IgD-negative memory B cell (primary cell): ENCODE data around the gene ELL3. TPM values are rescaled to one million over a fixed set of nuclear protein-coding genes. Genes with fewer than 3 reads are reported as not detected.
"Not testable (repeated sequence)": the region's sequence is repeated elsewhere in the genome, so short reads cannot be mapped to it uniquely, and the experiment has no call there.

ENCODE experiments used
- H3K27ac Mint-ChIP-seq, 3 donors: one replicate each; pipeline ENCODE4 v1.8.0; 2020 to 2022; ENCODE audit warnings: mild to moderate bottlenecking in 3 of 3, mixed read lengths in 3 of 3, moderate library complexity in 1 of 3
- H3K27me3 Mint-ChIP-seq: one replicate; pipeline ENCODE4 v1.8.0; 2021; ENCODE audit warnings: mixed read lengths
- H3K36me3 Mint-ChIP-seq: one replicate; pipeline ENCODE4 v1.8.0; 2020; ENCODE audit warnings: mild to moderate bottlenecking, mixed read lengths
- H3K4me1 Mint-ChIP-seq, 3 donors: one replicate each; pipeline ENCODE4 v1.8.0; 2020 to 2022; ENCODE audit warnings: mixed read lengths in 3 of 3, mild to moderate bottlenecking in 1 of 3
- H3K4me3 Mint-ChIP-seq, 4 donors: one replicate each; pipeline ENCODE4 v1.8.0; 2020 to 2022; ENCODE audit warnings: mild to moderate bottlenecking in 4 of 4, mixed read lengths in 4 of 4, moderate library complexity in 3 of 4
- H3K9me3 Mint-ChIP-seq, 3 donors: one replicate each; pipeline ENCODE4 v1.8.0; 2020 to 2021; ENCODE audit warnings: mixed read lengths in 3 of 3, mild to moderate bottlenecking in 1 of 3
- polyA plus RNA-seq: library from polyadenylated mRNA; unstranded; fragments of 300-500 nt; fragmentation: Illumina TruSeq; gene quantifications from one replicate; pipeline ENCODE4 v1.2.3, GENCODE V29; 2021

ELL3 gene, protein sequence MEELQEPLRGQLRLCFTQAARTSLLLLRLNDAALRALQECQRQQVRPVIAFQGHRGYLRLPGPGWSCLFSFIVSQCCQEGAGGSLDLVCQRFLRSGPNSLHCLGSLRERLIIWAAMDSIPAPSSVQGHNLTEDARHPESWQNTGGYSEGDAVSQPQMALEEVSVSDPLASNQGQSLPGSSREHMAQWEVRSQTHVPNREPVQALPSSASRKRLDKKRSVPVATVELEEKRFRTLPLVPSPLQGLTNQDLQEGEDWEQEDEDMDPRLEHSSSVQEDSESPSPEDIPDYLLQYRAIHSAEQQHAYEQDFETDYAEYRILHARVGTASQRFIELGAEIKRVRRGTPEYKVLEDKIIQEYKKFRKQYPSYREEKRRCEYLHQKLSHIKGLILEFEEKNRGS
- polyA plus RNA-seq: 9.3 TPM

DNA sequence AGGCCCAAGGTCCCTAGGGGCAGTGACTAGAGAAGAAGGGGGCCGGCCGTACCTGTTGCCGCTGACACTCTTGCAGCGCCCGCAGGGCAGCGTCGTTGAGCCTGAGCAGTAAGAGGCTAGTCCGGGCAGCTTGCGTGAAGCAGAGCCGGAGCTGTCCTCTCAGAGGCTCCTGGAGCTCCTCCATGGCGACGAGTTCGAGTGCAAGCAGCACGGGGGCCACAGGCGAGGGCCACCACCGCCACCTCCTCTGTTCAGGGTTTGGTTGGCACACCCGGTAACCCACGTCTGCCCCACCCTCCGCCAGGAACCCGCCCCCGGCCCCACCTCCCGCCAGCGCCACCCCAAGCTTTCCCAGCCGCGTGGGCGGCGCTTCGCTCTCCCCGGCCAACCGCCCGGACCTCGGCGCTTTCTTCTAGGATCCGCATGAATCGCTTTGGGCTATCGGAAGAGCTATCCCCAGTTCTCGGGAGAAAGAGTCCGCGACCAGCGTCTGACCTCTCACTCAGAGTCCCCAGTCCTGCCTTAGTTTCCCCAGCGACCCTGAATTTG, at the start of gene ELL3:
Gene ELL3 (minus strand): TSS at position 249 of the 549 bp plus-strand sequence. CDS start 65 bp downstream, at position 184.
- Mint-ChIP-seq H3K9me3 (no peaks in the 10 kb centered on the region), H3K27me3 (peaks cover 4% of the 10 kb centered on the region), H3K36me3 (peaks cover 10% of the 10 kb centered on the region), H3K4me3 (peak within 1 kb of the TSS; percentile 90 to 97 (median 94)), H3K27ac (peak within 1 kb of the TSS; percentile 92 to 99 (median 92)), H3K4me1 (peaks cover 9 to 26% (median 21%) of the 10 kb centered on the region in 3 donors)

DNA sequence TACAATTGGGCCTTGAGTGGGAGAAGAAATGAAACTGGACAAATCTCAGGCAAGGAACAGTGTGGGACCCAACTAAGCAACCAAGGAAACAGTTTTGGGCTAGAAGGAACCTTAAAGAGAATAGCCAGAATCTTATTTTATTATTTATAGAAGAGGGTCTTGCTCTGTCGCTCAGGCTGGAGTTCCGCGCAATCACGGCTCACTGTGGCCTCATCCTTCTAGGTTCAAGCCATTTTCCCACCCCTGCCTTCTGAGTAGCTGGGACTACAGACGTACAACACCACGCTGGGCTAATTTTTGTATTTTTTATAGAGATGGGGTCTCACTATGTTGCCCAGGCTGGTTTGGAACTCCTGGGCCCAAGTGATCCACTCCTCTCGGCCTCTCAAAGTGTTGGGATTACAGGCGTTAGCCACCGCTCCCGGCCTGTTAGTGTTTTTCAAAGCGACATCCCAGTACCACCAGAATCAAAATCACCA, 49.3 kb upstream of the ELL3 start:
- H3K4me3 Mint-ChIP-seq: peak overlapping the region; percentile 89 to 96 (median 94)
- no peaks in the 10 kb centered on the region for H3K9me3 Mint-ChIP-seq
- H3K36me3 Mint-ChIP-seq: no peaks in the 10 kb centered on the region
- H3K4me1 Mint-ChIP-seq: peaks cover 33 to 51% (median 39%) of the 10 kb centered on the region in 3 donors
- no peaks in the 10 kb centered on the region for H3K27me3 Mint-ChIP-seq
- H3K27ac Mint-ChIP-seq: peak overlapping the region in 2 of 3 donors; percentile 39 to 43

DNA sequence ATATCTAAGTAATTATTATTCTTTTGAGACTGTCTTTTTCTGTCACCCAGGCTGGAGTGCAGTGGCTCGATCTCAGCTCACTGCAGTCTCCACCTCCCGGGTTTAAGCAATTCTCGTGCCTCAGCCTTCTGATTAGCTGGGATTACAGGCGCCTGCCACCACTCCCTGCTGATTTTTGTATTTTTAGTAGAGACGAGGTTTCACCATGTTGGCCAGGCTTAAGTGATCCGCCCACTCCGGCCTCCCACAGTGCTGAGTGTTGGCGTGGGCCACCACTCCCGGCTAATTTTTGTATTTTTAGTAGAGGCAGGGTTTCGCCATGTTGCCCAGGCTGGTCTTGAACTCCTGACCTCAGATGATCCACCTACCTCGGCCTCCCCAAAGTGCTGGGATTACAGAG, 48.5 kb upstream of the ELL3 start:
- not testable (repeated sequence) for H3K9me3 Mint-ChIP-seq, H3K27me3 Mint-ChIP-seq, H3K36me3 Mint-ChIP-seq
- Mint-ChIP-seq H3K27ac (peak overlapping the region in 1 of 3 donors; percentile 31), H3K4me3 (peak overlapping the region in 2 of 4 donors; percentile 58 to 94), H3K4me1 (peaks cover 35 to 48% (median 39%) of the 10 kb centered on the region in 3 donors)

DNA sequence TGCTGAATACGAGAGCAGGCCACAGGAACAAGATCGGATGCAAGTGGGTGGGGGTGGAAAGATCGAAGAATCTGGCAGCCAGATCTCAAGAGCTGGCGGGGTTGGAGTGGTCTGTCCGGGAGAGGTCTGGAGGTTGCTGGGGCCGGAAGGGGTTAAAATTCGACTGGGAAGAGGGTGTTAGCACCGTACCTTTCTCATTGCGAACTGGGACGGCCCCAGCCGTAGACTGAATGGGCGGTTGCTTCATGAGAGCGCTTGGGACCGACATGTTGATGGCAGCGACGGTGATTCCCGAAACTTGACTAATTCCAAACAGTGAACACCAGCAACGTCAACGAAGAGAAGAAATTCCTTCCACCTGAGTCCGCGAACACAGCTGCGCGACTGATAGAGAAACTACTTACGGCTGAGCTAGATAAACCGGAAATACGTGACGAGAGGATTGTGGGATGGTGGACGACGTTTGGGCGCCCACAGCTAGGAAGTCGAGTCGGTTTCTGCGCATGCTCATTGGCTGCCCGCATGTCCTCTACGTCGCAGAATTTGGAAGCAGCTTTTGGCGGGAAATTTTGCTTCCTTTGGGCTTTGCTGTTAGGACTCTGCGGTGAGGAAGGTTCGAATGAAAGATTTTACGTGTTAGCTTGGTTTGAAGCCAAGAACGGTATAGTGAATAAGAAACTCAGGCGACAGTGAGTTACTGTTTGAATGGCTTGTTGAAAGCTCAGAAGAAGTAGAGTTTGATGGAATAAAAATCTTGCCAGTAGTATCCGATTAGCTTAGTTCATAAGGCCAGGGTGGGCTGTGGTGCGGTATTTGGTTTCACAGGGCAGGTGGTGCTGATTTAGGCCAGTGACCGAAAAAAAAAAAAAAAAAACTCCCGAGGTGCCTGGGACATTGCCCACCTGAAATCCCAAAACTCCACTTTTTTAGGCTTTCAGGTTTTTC, 47.8 kb upstream of the ELL3 start, which contains the start of gene MFAP1:
Gene MFAP1 (minus strand): TSS at position 389 of the 945 bp plus-strand sequence. CDS start 121 bp downstream, at position 268.
- no peaks in the 10 kb centered on the region for H3K27me3 Mint-ChIP-seq
- peak within 1 kb of the TSS; percentile 79 to 98 (median 97) for H3K27ac Mint-ChIP-seq
- no peaks in the 10 kb centered on the region for H3K9me3 Mint-ChIP-seq
- peak within 1 kb of the TSS; percentile 94 to 100 (median 98) for H3K4me3 Mint-ChIP-seq
- peaks cover 34 to 41% (median 35%) of the 10 kb centered on the region in 3 donors for H3K4me1 Mint-ChIP-seq
- H3K36me3 Mint-ChIP-seq: no peaks in the 10 kb centered on the region

DNA sequence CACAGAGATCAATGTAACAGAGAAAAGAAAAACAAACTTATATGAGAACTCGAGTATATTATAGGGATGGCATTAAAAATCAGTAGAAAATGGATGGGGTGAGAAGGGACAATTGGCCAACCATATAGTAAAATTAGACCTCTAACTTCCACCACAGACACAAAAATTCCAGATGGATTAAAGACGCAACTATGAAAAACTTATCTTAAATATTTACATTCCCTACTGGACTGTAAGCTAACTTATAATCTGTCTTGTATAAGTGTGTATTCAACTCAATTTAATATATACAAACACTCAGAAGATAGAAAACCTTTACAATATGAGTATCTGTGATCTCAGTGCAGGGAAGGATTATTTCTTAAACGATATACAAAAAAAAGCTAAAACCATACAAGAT, 44.7 kb upstream of the ELL3 start:
- Mint-ChIP-seq H3K27ac (peak overlapping the region in 1 of 3 donors; percentile 85), H3K4me3 (peak overlapping the region in 3 of 4 donors; percentile 43 to 89 (median 79))

DNA sequence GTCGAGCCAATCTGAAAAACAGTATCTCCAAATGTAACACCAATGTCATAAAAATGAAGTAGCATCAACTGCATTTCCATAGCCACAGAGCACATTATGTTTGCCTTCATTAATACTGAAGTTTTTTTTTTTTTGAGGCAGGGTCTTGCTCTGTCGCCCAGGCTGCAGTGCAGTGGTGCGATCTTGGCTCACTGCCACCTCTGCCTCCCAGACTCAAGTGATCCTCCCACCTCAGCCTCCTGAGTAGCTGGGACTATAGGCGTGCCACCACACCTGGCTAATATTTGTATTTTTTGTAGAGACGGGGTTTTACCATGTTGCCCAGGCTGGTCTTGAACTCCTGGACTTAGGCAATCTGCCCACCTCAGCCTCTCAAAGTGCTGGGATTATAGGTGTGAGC, 38.3 kb upstream of the ELL3 start:
- not testable (repeated sequence) for H3K4me1 Mint-ChIP-seq, H3K4me3 Mint-ChIP-seq, H3K9me3 Mint-ChIP-seq, H3K27me3 Mint-ChIP-seq, H3K36me3 Mint-ChIP-seq
- H3K27ac Mint-ChIP-seq: peak overlapping the region in 1 of 3 donors; percentile 40

More for the DNA sequence above, 44.7 kb upstream of the ELL3 start:
- H3K27me3 Mint-ChIP-seq: no peaks in the 10 kb centered on the region
- no peaks in the 10 kb centered on the region for H3K9me3 Mint-ChIP-seq
- no peaks in the 10 kb centered on the region for H3K36me3 Mint-ChIP-seq
- peaks cover 17 to 24% (median 18%) of the 10 kb centered on the region in 3 donors for H3K4me1 Mint-ChIP-seq

DNA sequence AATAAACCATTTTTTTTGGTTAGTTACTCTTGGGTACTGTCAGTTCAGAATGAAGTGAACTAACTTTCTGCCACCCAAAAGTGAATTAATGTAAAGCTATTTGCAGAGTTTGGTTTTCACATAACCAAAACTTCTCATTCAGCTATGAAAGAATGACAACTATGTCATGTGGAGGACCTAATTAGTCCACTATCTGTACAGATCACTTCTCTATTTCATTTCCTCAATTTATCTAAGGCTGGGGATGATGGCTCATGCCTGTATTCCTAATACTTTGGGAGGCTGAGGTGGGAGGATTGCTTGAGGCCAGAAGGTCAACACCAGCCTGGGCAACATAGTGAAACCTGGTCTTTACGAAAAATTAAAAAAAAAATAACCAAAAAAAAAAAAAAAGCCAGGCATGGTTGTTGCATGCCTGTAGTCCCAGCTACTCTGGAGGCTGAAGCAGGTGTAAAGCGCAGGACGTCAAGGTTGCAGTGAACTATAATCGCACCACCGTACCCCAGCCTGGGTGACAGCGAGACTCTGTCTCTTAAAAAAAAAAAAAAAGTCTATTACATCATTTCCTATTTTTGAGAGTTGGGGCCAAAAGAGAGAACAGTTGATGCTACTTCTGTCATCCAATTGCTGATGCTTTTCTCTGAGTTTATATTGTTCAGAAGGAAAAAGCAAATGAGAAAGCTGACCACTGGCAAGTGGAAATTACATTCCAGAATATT, 32.4 kb upstream of the ELL3 start:
- Mint-ChIP-seq H3K36me3 (peaks cover 12% of the 10 kb centered on the region), H3K27me3 (no peaks in the 10 kb centered on the region), H3K4me3 (peak overlapping the region; percentile 32 to 83 (median 62)), H3K27ac (peak overlapping the region; percentile 82 to 94 (median 88)), H3K4me1 (peaks cover 17 to 32% (median 18%) of the 10 kb centered on the region in 3 donors), H3K9me3 (no peaks in the 10 kb centered on the region)

DNA sequence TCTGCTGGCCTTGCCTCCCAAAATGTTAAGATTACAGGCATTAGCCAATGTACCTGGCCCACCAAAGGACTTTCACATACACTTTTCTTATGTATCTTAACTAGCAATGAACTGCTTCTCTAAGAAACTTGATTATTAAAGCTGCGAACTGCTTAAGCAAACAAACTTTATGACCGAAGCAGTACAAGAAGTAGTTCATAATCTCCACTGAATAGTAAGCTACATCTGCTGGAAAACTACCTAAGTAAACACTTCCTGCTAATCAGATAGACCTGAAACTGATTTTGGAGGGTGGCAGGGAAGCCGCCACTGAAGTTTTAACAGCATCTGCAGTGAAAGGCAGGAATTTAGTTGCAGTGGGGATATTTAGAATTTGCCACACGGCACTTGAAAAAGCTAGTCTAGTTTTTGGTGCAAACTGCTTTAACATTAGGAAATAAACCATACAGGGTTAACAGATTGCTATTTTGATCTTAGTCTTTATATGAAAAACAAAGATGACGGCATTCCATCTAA, 31.7 kb upstream of the ELL3 start:
- Mint-ChIP-seq H3K4me3 (peak overlapping the region in 3 of 4 donors; percentile 44 to 81 (median 71)), H3K27ac (peak overlapping the region; percentile 82 to 94 (median 88)), H3K36me3 (peaks cover 12% of the 10 kb centered on the region), H3K9me3 (no peaks in the 10 kb centered on the region), H3K27me3 (no peaks in the 10 kb centered on the region), H3K4me1 (peaks cover 17 to 32% (median 18%) of the 10 kb centered on the region in 3 donors)

DNA sequence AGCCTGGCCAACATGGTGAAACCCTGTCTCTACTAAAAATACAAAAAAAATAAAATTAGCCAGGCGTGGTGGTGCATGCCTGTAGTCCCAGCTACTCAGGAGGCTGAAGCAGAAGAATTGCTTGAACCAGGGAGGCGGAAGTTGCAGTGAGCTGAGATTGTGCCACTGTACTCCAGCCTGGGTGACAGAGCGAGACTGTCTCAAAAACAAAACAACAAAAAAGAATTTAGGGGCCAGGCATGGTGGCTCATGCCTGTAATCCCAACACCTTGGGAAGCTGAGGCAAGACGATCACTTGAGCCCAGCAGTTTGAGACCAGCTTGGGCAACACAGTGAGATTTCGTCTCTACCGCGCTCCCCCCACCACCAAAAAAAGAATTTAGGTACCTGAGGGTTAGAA, 25.9 kb upstream of the ELL3 start:
- Mint-ChIP-seq H3K4me1 (peaks cover 25 to 35% (median 29%) of the 10 kb centered on the region in 3 donors), H3K36me3 (peaks cover 20% of the 10 kb centered on the region)
- H3K4me3 Mint-ChIP-seq, H3K27me3 Mint-ChIP-seq, H3K27ac Mint-ChIP-seq, H3K9me3 Mint-ChIP-seq: not testable (repeated sequence)

DNA sequence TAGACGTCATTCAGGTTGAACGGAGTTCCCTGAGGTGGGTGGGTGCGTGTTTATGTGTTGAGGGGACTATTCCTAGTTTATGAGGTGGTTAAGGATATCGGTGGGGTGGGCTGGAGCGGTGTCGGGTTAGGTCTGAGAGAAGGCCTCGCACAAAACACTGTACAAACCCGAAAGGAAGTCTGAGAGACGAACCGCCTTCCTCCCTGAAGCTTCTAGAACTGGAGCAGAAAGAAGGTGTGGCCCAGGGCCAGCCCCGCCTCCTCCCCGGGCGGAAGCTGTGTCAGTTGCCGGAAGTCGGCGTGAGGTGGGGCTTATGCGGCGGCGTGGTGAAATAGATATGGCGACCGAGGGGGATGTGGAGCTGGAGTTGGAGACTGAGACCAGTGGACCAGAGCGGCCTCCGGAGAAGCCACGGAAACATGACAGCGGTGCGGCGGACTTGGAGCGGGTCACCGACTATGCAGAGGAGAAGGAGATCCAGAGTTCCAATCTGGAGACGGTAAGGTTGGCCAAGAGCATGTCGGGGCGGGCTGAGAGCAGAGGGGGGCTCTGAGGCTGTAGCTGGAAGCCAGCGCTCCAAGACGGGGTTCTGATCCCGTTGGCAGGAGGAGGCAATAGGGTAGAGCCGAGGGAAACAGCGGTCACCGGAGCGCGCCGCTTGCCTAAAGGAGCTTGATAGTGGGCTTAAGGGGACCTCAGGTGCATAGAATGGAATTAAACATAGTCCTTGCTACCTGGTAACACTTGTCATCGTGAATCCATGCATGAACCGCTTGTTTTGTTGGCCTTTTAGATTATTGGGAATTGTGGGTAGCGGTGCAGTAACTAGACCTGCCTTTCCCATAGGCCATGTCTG, 23.7 kb upstream of the ELL3 start, which contains the start of gene HYPK:
Gene HYPK (plus strand): TSS at position 314 of the 856 bp plus-strand sequence. CDS start 24 bp downstream, at position 338.
- peaks cover 24 to 35% (median 32%) of the 10 kb centered on the region in 3 donors for H3K4me1 Mint-ChIP-seq
- H3K4me3 Mint-ChIP-seq: peak within 1 kb of the TSS; percentile 94 to 100 (median 100)
- peaks cover 19% of the 10 kb centered on the region for H3K36me3 Mint-ChIP-seq
- H3K27me3 Mint-ChIP-seq: no peaks in the 10 kb centered on the region
- no peaks in the 10 kb centered on the region for H3K9me3 Mint-ChIP-seq
- H3K27ac Mint-ChIP-seq: peak within 1 kb of the TSS; percentile 89 to 99 (median 99)

DNA sequence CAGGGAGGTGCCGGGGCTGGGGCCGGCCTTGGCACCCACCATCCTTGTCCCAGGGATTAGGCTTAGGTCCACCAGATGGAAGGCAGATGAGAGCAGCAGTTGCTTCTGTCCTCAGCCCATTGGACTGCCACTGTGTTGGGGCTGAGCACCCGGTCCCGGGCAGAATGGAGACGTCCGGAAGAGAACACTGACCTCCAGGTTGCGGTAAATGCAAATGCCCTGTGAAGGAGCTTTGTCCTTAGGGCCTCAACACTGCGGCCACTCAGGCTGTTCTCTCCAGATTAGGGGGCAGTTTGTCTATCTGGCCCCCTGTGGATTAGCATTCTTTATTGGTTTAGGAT, 23.1 kb upstream of the ELL3 start, which contains the start of gene SERINC4:
Gene SERINC4 (minus strand): TSS at position 276 of the 341 bp plus-strand sequence. CDS start 234 bp downstream, at position 42.
- peaks cover 27 to 36% (median 36%) of the 10 kb centered on the region in 3 donors for H3K4me1 Mint-ChIP-seq
- H3K27ac Mint-ChIP-seq: peak within 1 kb of the TSS; percentile 89 to 99 (median 99)
- no peaks in the 10 kb centered on the region for H3K9me3 Mint-ChIP-seq
- H3K27me3 Mint-ChIP-seq: no peaks in the 10 kb centered on the region
- peak within 1 kb of the TSS; percentile 94 to 100 (median 100) for H3K4me3 Mint-ChIP-seq
- H3K36me3 Mint-ChIP-seq: peaks cover 21% of the 10 kb centered on the region

DNA sequence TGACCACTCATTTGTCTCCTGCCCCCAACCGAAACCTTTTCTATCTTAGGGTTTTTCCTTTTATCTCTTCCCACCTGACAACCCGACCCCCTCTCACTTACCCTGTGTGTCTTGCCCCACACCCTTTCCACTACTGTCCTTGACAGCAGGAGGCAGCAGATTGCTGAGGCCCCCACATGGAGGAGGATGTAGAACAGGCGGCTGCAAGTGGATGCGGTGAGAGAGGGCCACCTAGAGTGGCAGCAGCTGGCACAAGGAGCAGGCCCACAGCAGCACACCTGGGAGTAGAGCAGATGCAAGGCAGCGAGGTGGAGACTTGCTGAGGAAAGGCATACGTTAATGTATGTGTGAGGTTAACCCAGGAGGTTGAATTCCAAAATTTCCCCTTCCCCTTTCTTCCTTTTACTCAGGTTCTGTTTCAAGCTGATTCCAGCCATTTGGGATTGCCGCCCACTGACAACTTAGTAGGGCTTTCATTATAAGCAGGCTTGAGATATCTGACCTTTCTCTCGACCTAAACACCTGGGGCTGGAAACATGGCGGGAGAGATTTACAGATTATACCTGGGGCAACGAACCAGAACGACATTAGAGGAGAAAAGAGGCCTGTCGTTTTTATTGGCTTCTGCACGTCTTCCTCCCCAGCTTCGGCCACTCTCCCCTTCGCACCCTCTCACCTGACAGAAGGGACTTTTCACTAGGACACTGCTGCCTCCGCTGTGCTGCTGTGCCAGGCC, 22.6 kb upstream of the ELL3 start:
- Mint-ChIP-seq H3K4me1 (peaks cover 28 to 38% (median 38%) of the 10 kb centered on the region in 3 donors), H3K36me3 (peaks cover 22% of the 10 kb centered on the region), H3K9me3 (no peaks in the 10 kb centered on the region), H3K4me3 (peak overlapping the region in 3 of 4 donors; percentile 60 to 94 (median 76)), H3K27ac (peak overlapping the region in 2 of 3 donors; percentile 89 to 99), H3K27me3 (no peaks in the 10 kb centered on the region)
